Measurements from ENCODE around the gene SHQ1. TPM values are rescaled to one million over a fixed set of nuclear protein-coding genes. Genes with fewer than 3 reads are reported as not detected.

SHQ1 gene
- total and polyA plus RNA-seq, 2 of the 4 experiments (the other 2 are of a cell fraction) = 10.4 to 19.4 TPM

- H3K4ac ChIP-seq (ENCODE audit: low read depth, low read length) = no peak overlapping the region
- dilution Hi-C loops (cut with HindIII; ENCODE audit: low sequenced_read_pairs, unreplicated experiment) = no loop called here
- TF ChIP-seq CHD1 (IDR thresholded peaks at IDR 0.05; ENCODE audit: low read depth, low read length) (no peak), MAFK (IDR thresholded peaks at IDR 0.05; ENCODE audit: low read depth, low read length) (no peak), CTCF (conservative IDR thresholded peaks at IDR 0.05; ENCODE audit: low read depth, low read length) (no peak), FOS (IDR thresholded peaks at IDR 0.05; ENCODE audit: low read depth, low read length) (no peak), MAZ (IDR thresholded peaks at IDR 0.05; ENCODE audit: borderline replicate concordance, low read depth, low read length) (no peak), SMC3 (IDR thresholded peaks at IDR 0.05; ENCODE audit: low read depth, low read length) (no peak), POLR2A (IDR thresholded peaks at IDR 0.05; ENCODE audit: low read depth, low read length) (no peak)
- H3K9me3 ChIP-seq (ENCODE audit: control insufficient read depth, insufficient read depth, low read length) = no peaks in the 10 kb centered on the region
- H2BK15ac ChIP-seq (ENCODE audit: low read depth, low read length) = no peak overlapping the region
- no peaks in the 10 kb centered on the region for H3K36me3 ChIP-seq (ENCODE audit: control insufficient read depth, insufficient read depth, low read length)
- H2AK5ac ChIP-seq (ENCODE audit: low read depth, low read length) = no peak overlapping the region
- no peak overlapping the region for H3K4me2 ChIP-seq (ENCODE audit: low read depth, low read length)
- H2AK9ac ChIP-seq (replicated peaks; ENCODE audit: low read depth, low read length, poor library complexity) = no peak overlapping the region
- no peak overlapping the region for H2BK120ac ChIP-seq (ENCODE audit: low read depth, low read length)
- in situ Hi-C loops (cut with MboI; ENCODE audit: low sequenced_read_pairs) = no loop called here
- H4K8ac ChIP-seq (ENCODE audit: low read depth in 2 of 2, low read length in 2 of 2) = no peak overlapping the region
- POLR2A ChIA-PET (ENCODE audit: unreplicated experiment) = no interaction called here
- H3K4me1 ChIP-seq (ENCODE audit: control insufficient read depth, insufficient read depth, low read length) = no peaks in the 10 kb centered on the region
- H3K9me1 ChIP-seq (ENCODE audit: insufficient read depth, low read length) = no peaks in the 10 kb centered on the region
- H3K4me3 ChIP-seq (ENCODE audit: insufficient read depth, low read depth, low read length) = no peak overlapping the region
- no peaks in the 10 kb centered on the region for H3K27me3 ChIP-seq (ENCODE audit: control insufficient read depth, insufficient read depth, low read length)
- no peak for ATAC-seq (ENCODE audit: low read depth)
- DNase-seq = no peak
- intact Hi-C loops (cut with micrococcal nuclease) = no loop called here
- BruUV-seq (replicated peaks) = no TSS peak
- CTCF ChIA-PET = interaction anchor here (1.1 kb wide), 1 partner anchor 256 kb away, joined by 3 read pairs; no protein-coding TSS in a partner anchor
- H4K5ac ChIP-seq (ENCODE audit: low read depth, low read length) = no peak overlapping the region
- no peak overlapping the region for H3K27ac ChIP-seq (ENCODE audit: insufficient read depth, low read length)
- 100% methylated on average over 2 of the region's 5 CpGs; no CpG with 5 or more reads in 1 of the 2 experiments for WGBS, 2 experiments (ENCODE audit: extremely low coverage in 2 of 2, insufficient read length in 1 of 2)
- no peak overlapping the region for H3K18ac ChIP-seq (ENCODE audit: low read depth, low read length)
- H4K20me1 ChIP-seq (ENCODE audit: insufficient read depth, low read length) = no peaks in the 10 kb centered on the region
- no peak overlapping the region for H4K91ac ChIP-seq (ENCODE audit: insufficient read depth, low read depth, low read length)
- H2BK20ac ChIP-seq (ENCODE audit: low read depth, low read length) = no peak overlapping the region
- H3K79me1 ChIP-seq (ENCODE audit: low read depth in 1 of 2, low read length in 2 of 2) = no peaks in the 10 kb centered on the region
- no peak overlapping the region for H3K9ac ChIP-seq (ENCODE audit: low read depth, low read length)
- H2AFZ ChIP-seq (replicated peaks; ENCODE audit: low read length, poor library complexity) = no peak overlapping the region
- H3K23ac ChIP-seq (ENCODE audit: low read depth, low read length) = no peak overlapping the region
- H3K56ac ChIP-seq (ENCODE audit: extremely low read depth, insufficient read depth, low read length) = no peak overlapping the region
- H3K14ac ChIP-seq (replicated peaks; ENCODE audit: low read depth, low read length) = no peak overlapping the region
- no peak overlapping the region for H2BK5ac ChIP-seq (ENCODE audit: low read depth, low read length, poor library complexity, severe bottlenecking)
Measured at GRCh38 chr3:72802001-72802400, 46.2 kb downstream of the SHQ1 start.
